Cardiac septum (tissue), 1 donor: Measurements from ENCODE around the gene LYPD1. TPM values are rescaled to one million over a fixed set of nuclear protein-coding genes. Genes with fewer than 3 reads are reported as not detected.
"Not testable (repeated sequence)": the region's sequence is repeated elsewhere in the genome, so short reads cannot be mapped to it uniquely, and the experiment has no call there.

Experiments
- DNase-seq: peaks from one replicate; pipeline ENCODE4 v3.0.0-alpha.2; 2020; ENCODE audit warnings: low spot score
- intact Hi-C: fragments of 100-400 bp; cut with DNase I; formaldehyde crosslinking; loops from one replicate; pipeline ENCODE4 v1.14.0; 2022
- long read RNA-seq: library from polyadenylated mRNA; unstranded; transcript quantifications from one replicate; pipeline ENCODE4 v2.0.0, GENCODE V29; 2021
- total RNA-seq: library from RNA; stranded (reverse); fragmentation: NEBNext Ultra II Directional; extraction: Animal tissue kit (Norgen Biotek cat#: 25700); gene quantifications from one replicate; pipeline ENCODE4 v1.2.1, GENCODE V29; 2021
- donor health status: DM: no; HTN: no; CAD: no.

The LYPD1 gene, protein sequence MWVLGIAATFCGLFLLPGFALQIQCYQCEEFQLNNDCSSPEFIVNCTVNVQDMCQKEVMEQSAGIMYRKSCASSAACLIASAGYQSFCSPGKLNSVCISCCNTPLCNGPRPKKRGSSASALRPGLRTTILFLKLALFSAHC
- total RNA-seq = 3.3 TPM
- long read RNA-seq, partial matches to known transcripts = 0 of 3 reads
- long read RNA-seq, other reads (novel, unspliced or antisense) = 2 of 3 reads

GRCh38 chr2:132669908-132670495, at the start of gene LYPD1:
LYPD1 (minus strand) TSS chr2:132670205; CDS start chr2:132669932, 273 bp downstream.
- intact Hi-C loops = loop anchor here (10.0 kb wide), 1 partner anchor 505 kb away; no protein-coding TSS in a partner anchor

DNA sequence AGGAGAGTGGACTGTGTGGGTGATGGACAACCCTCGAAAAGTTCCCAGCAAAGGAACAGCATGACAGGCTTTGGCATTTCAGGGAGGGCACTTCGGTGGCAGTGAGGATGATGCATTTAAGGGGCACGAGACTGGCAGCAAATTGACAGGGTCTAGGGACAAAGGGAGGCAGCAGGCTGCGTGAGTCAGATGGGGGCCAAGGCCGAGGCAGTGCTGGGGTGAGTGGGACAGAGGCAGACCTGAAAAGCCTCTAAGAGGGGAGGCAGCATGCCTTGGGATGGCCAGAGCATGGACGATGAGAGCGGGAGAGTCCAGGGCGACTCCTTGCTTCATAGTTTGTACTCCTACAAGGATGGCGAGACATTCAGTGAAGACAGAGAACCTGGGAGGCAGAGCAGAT, 49.5 kb upstream of the LYPD1 start:
- DNase-seq = no peak
- intact Hi-C loops = no loop called here

More at GRCh38 chr2:132669908-132670495, at the start of gene LYPD1:
- no peak for DNase-seq

DNA sequence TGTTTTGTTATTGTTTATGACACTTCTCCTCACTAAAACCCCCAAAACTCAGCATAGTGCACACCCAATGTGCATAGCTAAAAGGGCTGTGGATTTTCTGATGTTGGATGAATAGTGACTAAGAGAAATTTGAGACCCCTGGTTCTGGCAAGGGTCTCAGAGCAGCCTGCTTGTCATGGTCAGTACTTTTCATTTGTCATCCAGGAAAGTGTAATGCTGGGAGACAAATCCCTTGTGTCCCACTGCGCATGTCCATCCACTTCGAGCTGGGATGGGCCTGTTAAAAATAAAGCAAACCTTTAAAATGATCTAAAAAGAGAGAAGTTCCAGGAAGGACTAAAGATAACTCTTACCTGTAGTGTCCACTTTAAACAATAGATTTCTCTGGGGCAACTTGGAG, 46.9 kb upstream of the LYPD1 start:
- intact Hi-C loops = no loop called here
- no peak for DNase-seq

DNA sequence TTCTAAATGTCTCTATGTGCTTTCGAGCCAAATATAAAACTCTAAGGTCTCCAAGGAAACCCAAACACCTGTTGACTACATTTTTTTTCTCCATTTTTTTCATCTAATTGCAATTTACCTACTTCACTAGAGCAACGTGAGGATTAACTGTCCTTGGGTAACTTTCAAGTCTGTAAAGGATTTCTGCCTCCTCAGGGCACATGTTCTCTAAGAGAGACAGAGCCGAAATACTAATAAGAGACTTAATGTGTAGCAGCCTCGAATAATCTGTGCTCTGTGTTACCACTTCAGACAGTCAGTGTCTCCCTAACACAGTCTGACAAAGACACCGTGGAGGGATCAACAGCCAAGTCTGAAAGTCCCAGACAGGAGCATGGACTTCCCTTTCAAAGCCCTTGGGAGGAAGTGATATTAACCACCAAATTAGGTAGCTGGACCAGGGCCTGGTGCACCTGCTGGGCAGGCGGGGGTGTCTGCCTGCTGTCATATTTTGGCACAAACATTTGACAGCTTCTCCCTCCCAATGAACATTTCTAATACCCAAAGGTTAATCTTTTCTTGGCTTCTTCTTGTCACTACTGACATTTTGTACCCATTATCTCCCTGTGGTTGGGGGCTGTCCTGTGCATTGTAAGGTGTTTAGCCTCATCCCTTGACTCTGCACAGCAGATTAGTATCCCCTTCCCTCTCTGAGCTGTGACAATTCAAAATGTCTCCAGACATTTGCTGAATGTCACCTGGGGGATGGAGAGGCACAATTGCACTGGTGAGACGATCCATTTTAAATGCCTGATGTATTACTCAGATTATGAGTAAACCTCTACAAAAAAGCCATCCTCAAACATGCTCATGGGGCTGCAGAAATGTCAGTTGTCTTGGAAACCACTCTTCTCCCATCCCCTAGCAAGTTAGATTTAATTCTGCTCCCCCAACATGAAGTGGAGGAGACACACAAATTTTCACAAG, 45.7 kb upstream of the LYPD1 start:
- intact Hi-C loops = no loop called here
- no peak for DNase-seq

DNA sequence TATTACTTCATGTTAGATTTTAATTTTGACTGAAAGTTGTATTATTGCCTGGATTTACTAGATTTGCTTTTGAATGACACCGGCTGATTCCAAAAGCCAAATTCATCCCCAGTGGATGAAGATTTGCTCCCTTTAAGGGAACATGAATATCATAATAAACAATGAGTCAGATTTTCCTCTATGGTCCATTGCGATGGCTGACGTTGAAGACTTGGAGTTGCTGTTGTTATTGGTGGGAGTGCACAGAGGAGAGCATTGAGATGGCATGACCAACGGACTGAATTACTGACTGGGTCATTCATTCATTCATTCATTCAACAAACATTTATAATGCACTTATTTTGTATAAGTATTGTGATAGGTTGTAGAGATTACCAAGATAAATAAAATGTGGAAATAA, 33.4 kb upstream of the LYPD1 start:
- intact Hi-C loops = no loop called here

DNA sequence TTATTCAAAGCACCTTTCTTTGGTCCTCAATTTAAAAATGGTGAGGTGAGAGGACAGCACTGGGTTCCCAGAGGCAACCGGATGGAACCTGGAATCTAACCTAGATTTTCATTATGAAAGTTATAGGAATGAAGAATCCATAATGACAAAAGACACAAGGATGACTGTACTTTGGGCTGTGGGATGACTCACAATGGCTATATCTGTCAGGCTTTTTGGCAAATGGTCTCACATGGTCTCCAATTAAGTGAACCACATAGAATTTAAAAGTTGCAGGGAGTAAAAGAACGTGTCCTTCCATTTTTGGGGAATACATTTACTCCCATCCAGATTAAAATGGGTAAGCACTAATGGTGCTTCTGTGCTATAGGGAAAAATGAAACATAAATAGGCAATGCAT, 31.8 kb upstream of the LYPD1 start:
- intact Hi-C loops = no loop called here
- no peak for DNase-seq

More for the DNA sequence above, 33.4 kb upstream of the LYPD1 start:
- DNase-seq = no peak

DNA sequence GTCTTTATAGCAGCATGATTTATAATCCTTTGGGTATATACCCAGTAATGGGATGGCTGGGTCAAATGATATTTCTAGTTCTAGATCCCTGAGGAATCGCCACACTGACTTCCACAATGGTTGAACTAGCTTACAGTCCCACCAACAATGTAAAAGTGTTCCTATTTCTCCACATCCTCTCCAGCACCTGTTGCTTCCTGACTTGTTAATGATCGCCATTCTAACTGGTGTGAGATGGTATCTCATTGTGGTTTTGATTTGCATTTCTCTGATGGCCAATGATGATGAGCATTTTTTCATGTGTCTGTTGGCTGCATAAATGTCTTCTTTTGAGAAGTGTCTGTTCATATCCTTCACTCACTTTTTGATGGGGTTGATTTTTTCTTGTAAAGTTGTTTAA, 29.8 kb upstream of the LYPD1 start:
- DNase-seq, intact Hi-C loops: not testable (repeated sequence)

GRCh38 chr2:132698347-132698746, 28.3 kb upstream of the LYPD1 start:
- intact Hi-C loops, DNase-seq: not testable (repeated sequence)

DNA sequence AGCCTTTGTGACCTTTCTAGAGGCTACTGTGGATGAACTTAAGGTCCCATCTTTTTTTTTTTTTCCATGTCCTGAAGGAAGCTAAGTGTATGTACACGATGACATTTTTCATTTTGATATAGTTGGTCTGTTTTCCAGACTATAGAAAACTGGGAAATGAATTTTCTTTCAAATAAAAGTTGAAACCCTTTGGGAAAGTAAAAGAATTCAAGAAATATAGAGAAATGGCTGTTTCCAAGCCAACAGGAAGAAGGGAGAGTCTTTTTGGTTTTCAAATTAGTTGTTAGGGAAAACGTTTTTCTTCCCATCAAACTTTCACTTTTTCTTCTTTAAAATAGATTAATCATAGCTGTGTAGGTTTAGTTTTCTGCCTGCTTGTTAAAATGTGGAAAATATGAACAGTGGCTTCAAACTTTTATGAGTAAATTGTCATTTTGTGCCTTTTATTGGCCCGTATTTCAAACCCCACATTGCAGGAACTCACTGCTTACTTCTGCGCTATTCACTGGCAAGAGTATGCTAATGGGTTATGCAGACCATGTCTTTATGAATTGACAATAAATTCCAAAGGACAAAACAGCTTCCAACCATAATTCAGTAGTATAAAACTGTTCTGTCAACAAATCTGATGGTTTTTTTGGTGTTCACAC, 27.7 kb upstream of the LYPD1 start:
- intact Hi-C loops = no loop called here
- no peak for DNase-seq

DNA sequence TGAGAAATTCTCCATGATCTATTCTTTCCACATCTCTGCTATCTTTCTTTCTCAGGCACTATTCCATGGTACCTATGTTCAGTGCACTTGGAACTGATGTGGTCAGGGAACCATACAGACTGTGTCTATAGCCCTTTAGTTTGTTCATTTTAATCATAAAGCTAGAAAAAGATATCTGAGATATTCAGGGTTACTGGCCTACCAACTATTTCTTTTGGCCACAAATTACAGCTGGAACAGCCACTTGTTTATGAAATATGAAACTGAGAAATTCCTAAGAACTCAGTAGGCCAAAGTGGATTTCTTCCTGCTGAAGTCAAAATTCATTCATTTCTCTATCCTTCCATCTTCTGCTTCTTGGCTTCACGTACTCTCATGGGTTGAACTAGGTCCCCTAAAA, 22.8 kb upstream of the LYPD1 start:
- intact Hi-C loops = no loop called here
- DNase-seq = no peak

GRCh38 chr2:132691556-132691955, 21.6 kb upstream of the LYPD1 start:
- intact Hi-C loops = no loop called here
- DNase-seq = no peak

- DNase-seq = no peak
- intact Hi-C loops = no loop called here
Measured at GRCh38 chr2:132690664-132691303, 20.8 kb upstream of the LYPD1 start.

GRCh38 chr2:132681766-132682165, 11.8 kb upstream of the LYPD1 start:
- intact Hi-C loops = no loop called here
- no peak for DNase-seq

DNA sequence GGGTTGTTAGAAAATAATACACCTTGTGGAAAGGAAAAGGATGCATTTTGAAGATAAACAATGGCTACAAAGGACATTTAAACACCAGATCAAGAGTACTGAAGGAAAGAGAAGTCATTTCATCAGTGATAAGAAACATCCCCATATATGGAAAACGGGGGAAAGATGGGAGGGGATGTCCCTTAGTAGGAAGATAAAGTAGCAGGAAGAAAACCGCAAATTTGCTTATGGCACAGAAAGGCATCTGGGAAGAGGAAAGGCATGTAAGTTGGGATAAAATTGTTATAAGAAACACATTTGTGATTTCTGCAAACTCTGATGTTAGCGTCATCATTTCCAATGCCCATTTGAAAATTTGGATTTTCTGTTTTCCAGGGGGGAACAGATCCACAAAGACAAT, 10.5 kb upstream of the LYPD1 start:
- intact Hi-C loops = no loop called here

GRCh38 chr2:132678483-132678882, 8.5 kb upstream of the LYPD1 start:
- intact Hi-C loops = loop anchor here (10.0 kb wide), 1 partner anchor 496 kb away; no protein-coding TSS in a partner anchor
- DNase-seq = no peak

More for the DNA sequence above, 10.5 kb upstream of the LYPD1 start:
- no peak for DNase-seq

DNA sequence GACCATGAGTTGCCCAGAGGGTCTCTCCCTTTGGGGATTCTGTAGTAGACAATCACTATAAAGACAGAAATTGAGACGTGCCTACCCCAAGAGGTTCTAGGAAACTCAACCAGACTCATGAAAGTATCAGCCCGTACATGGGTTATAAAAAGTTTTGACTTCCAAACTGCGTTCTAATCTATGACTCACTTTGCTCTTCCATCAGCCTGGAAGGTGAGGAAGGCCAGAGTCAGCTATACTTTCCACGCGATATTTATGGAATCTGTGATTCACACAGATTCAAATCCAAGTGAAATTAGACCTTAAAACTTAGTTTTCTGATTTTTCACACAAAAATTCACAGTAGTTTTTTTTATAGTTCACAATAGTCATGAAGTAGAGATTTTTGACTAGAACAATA, 7.7 kb upstream of the LYPD1 start:
- DNase-seq = no peak
- intact Hi-C loops = loop anchor here (10.0 kb wide), 1 partner anchor 497 kb away; no protein-coding TSS in a partner anchor

DNA sequence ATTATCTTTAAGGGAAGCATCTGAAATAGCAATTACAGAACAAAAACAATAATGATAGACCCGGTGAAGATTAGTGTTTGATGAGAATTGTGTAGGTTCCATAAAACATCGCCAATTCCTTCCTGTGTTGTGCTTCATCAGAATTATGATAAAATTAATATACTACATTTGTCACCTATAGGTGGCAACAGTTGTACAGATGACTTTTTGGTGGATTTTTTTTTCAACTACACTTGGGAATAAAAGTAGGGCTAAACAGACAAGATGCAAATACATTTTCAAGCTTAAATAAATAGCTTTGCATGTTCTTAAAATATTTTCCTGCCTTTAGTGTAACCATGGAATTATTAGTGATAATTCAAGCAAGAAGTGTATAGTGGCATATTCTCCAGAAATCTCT, 7.0 kb upstream of the LYPD1 start:
- DNase-seq = no peak
- intact Hi-C loops = loop anchor here (10.0 kb wide), 1 partner anchor 498 kb away; no protein-coding TSS in a partner anchor

- intact Hi-C loops = loop anchor here (10.0 kb wide), 1 partner anchor 504 kb away; no protein-coding TSS in a partner anchor
- no peak for DNase-seq
Measured at GRCh38 chr2:132671151-132671835, 1.3 kb upstream of the LYPD1 start.
